ENCODE results near the gene TSSC4. TPM values are rescaled to one million over a fixed set of nuclear protein-coding genes. Genes with fewer than 3 reads are reported as not detected.

TSSC4 gene
- total RNA-seq, 4 donors from 2014 or later: 54.8 to 70.2 (median 66.3) TPM

GRCh38 chr11:2398664-2399355 is 1.7 kb upstream of the TSSC4 start:
- Histone ChIP-seq H3K4me1 (peaks cover 0 to 52% (median 24%) of the 10 kb centered on the region in 3 donors), H3K27ac (peak overlapping the region; percentile 96 to 99 (median 98)), H3K27me3 (no peaks in the 10 kb centered on the region), H3K9me3 (no peaks in the 10 kb centered on the region), H3K4me3 (no peak overlapping the region), H3K36me3 (peaks cover 0 to 70% of the 10 kb centered on the region in 2 donors)
- TF ChIP-seq CTCF (IDR thresholded peaks at IDR 0.05): no peak
- TF ChIP-seq POLR2AphosphoS5 (IDR thresholded peaks at IDR 0.05): no peak
- TF ChIP-seq POLR2A (IDR thresholded peaks at IDR 0.05): no peak
- no peak for TF ChIP-seq EP300 (IDR thresholded peaks at IDR 0.05)
- no peak for ATAC-seq
- WGBS, 2 donors (ENCODE audit: low coverage in 1 of 2): 80% methylated on average over 1 of the region's 7 CpGs; no CpG with 5 or more reads in 1 of the 2 donors

GRCh38 chr11:2399488-2400068 is 972 bp upstream of the TSSC4 start:
- no peak for TF ChIP-seq CTCF (IDR thresholded peaks at IDR 0.05)
- TF ChIP-seq POLR2A (IDR thresholded peaks at IDR 0.05): no peak
- no peak for TF ChIP-seq POLR2AphosphoS5 (IDR thresholded peaks at IDR 0.05)
- no peak for TF ChIP-seq EP300 (IDR thresholded peaks at IDR 0.05)
- 0% methylated on average over 1 of the region's 23 CpGs; no CpG with 5 or more reads in 1 of the 2 donors for WGBS, 2 donors (ENCODE audit: low coverage in 1 of 2)
- ATAC-seq: peak; percentile 2
- Histone ChIP-seq H3K36me3 (peaks cover 0 to 70% of the 10 kb centered on the region in 2 donors), H3K4me3 (peak overlapping the region; percentile 44 to 92), H3K27me3 (no peaks in the 10 kb centered on the region), H3K4me1 (peaks cover 0 to 44% (median 24%) of the 10 kb centered on the region in 3 donors), H3K27ac (peak overlapping the region; percentile 96 to 99 (median 98)), H3K9me3 (no peaks in the 10 kb centered on the region)

- Histone ChIP-seq H3K9me3 (no peaks in the 10 kb centered on the region), H3K27me3 (no peaks in the 10 kb centered on the region), H3K36me3 (peaks cover 0 to 57% of the 10 kb centered on the region in 2 donors), H3K4me3 (peak overlapping the region; percentile 86 to 92), H3K4me1 (peaks cover 0 to 34% (median 24%) of the 10 kb centered on the region in 3 donors), H3K27ac (peak overlapping the region; percentile 82 to 98 (median 94))
- 0% methylated on average over 8 of the region's 55 CpGs; no CpG with 5 or more reads in 1 of the 2 donors for WGBS, 2 donors (ENCODE audit: low coverage in 1 of 2)
- peak; percentile 2 for ATAC-seq
- TF ChIP-seq CTCF (IDR thresholded peaks at IDR 0.05) (no peak), POLR2A (IDR thresholded peaks at IDR 0.05) (peak; percentile 44 to 47), EP300 (IDR thresholded peaks at IDR 0.05) (no peak), POLR2AphosphoS5 (IDR thresholded peaks at IDR 0.05) (no peak)
These were observed 349 bp downstream of the TSSC4 start for GRCh38 chr11:2400762-2401435.

GRCh38 chr11:2401436-2401984 is 960 bp downstream of the TSSC4 start:
- 67% methylated on average over 3 of the region's 12 CpGs; no CpG with 5 or more reads in 1 of the 2 donors for WGBS, 2 donors (ENCODE audit: low coverage in 1 of 2)
- peak overlapping the region; percentile 86 to 92 for H3K4me3 ChIP-seq
- peak overlapping the region in 3 of 4 donors; percentile 92 to 98 (median 96) for H3K27ac ChIP-seq
- TF ChIP-seq POLR2AphosphoS5 (IDR thresholded peaks at IDR 0.05) (no peak), CTCF (IDR thresholded peaks at IDR 0.05) (no peak), EP300 (IDR thresholded peaks at IDR 0.05) (no peak), POLR2A (IDR thresholded peaks at IDR 0.05) (no peak)
- H3K27me3 ChIP-seq: no peaks in the 10 kb centered on the region
- peaks cover 0 to 51% of the 10 kb centered on the region in 2 donors for H3K36me3 ChIP-seq
- peaks cover 0 to 34% (median 24%) of the 10 kb centered on the region in 3 donors for H3K4me1 ChIP-seq
- ATAC-seq: no peak
- no peaks in the 10 kb centered on the region for H3K9me3 ChIP-seq

Data from gastroesophageal sphincter (tissue), 4 donors.